Measurements from ENCODE around the gene DSG3. TPM values are rescaled to one million over a fixed set of nuclear protein-coding genes. Genes with fewer than 3 reads are reported as not detected.

The DSG3 gene
- total and polyA plus RNA-seq, 10 of the 15 experiments (the other 5 are each of a cell fraction or from before 2014, with no cell fraction given): 0.01 to 0.36 (median 0.30) TPM

DNA sequence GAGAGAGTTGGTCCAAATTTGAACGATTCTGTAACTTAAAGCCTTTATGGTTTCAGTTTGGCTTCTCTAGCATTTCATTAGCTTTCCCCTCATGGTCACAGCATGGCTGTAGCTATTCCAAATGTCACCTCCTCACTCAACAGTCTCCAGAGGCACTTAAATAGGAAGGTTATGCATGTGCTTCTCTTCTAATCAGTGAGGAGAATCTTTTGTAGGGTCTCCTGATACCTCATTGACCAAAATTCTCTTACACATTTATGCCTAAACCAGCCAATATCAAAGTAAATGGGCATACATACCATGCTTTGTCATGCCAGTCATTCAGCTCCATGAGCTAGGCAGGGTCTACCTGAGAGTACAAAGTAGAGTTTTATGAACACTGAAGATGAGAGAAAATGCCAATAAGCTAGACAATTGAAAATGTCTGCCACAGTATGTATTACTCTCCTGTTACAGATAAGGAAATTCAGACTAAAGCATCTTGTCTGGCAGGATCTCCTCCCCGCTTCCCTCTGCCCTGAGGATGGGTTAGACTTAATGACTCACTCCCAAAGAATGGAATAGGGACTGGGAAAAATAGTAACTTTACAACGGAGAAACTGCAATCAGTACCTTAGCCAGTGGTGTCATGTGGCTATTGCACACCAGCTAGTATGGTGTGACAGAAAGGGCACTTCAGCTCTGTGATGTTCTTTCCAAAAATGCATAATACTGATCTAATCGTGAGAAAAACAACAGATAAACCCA, 65.8 kb downstream of the DSG3 start:
- peaks cover 13% of the 10 kb centered on the region for H3K4me1 ChIP-seq (ENCODE audit: control insufficient read depth, insufficient read depth, low read length)
- intact Hi-C loops (cut with micrococcal nuclease; ENCODE audit: unreplicated experiment): no loop called here
- no TSS peak for BruUV-seq (replicated peaks)
- ATAC-seq: no peak
- no peaks in the 10 kb centered on the region for H4K20me1 ChIP-seq (ENCODE audit: control insufficient read depth, insufficient read depth)
- H3K27me3 ChIP-seq (replicated peaks in 1 of 2; ENCODE audit: control insufficient read depth in 2 of 2, insufficient read depth in 2 of 2, low read length in 1 of 2): no peaks in the 10 kb centered on the region
- WGBS (ENCODE audit: insufficient coverage, insufficient replicate concordance, low lambda C conversion rate, missing lambda C conversion rate): 33% methylated on average over 4 of the region's 4 CpGs
- no peak for FAIRE-seq
- CTCF ChIA-PET: interaction anchor here (1.3 to 3.0 kb wide), 5 partner anchors 11 to 209 kb away, joined by 3 to 12 read pairs (median 3); no protein-coding TSS in a partner anchor
- SMC1A ChIA-PET (ENCODE audit: uncharacterized antibody, unreplicated experiment): interaction anchor here (0.7 to 2.4 kb wide), 5 partner anchors 13 to 211 kb away, joined by 3 to 9 read pairs (median 4); no protein-coding TSS in a partner anchor
- in situ Hi-C loops (cut with MboI): no loop called here
- TF ChIP-seq CHD2 (IDR thresholded peaks at IDR 0.05; ENCODE audit: borderline replicate concordance, low read depth, low read length): no peak
- TF ChIP-seq SMAD5 (IDR thresholded peaks at IDR 0.05; ENCODE audit: low read depth): no peak
- TF ChIP-seq BMI1 (IDR thresholded peaks at IDR 0.05; ENCODE audit: borderline replicate concordance): no peak
- TF ChIP-seq MYC (IDR thresholded peaks at IDR 0.05; ENCODE audit: insufficient read depth, insufficient read length, insufficient replicate concordance, low read length, severe bottlenecking): no peak
- no peak for TF ChIP-seq SUPT20H (IDR thresholded peaks at IDR 0.05; ENCODE audit: borderline replicate concordance, control insufficient read depth, low read depth, low read length)
- no peak for TF ChIP-seq MYB (IDR thresholded peaks at IDR 0.05; ENCODE audit: borderline replicate concordance, low read depth, low read length)
- no peak for TF ChIP-seq EGR1 (IDR thresholded peaks at IDR 0.05; ENCODE audit: borderline replicate concordance in 1 of 2, low read depth in 2 of 2, low read length in 2 of 2)
- no peak for TF ChIP-seq POLR2AphosphoS2 (IDR thresholded peaks at IDR 0.05; ENCODE audit: low read depth, low read length)
- no peak for TF ChIP-seq YY1 (IDR thresholded peaks at IDR 0.05; ENCODE audit: low read depth, low read length)
- TF ChIP-seq CBX3 (IDR thresholded peaks at IDR 0.05; ENCODE audit: borderline replicate concordance, low read depth): no peak
- no peak for TF ChIP-seq MEF2B (IDR thresholded peaks at IDR 0.05; ENCODE audit: partially characterized antibody, poor library complexity, severe bottlenecking)
- TF ChIP-seq, protein P1, sequence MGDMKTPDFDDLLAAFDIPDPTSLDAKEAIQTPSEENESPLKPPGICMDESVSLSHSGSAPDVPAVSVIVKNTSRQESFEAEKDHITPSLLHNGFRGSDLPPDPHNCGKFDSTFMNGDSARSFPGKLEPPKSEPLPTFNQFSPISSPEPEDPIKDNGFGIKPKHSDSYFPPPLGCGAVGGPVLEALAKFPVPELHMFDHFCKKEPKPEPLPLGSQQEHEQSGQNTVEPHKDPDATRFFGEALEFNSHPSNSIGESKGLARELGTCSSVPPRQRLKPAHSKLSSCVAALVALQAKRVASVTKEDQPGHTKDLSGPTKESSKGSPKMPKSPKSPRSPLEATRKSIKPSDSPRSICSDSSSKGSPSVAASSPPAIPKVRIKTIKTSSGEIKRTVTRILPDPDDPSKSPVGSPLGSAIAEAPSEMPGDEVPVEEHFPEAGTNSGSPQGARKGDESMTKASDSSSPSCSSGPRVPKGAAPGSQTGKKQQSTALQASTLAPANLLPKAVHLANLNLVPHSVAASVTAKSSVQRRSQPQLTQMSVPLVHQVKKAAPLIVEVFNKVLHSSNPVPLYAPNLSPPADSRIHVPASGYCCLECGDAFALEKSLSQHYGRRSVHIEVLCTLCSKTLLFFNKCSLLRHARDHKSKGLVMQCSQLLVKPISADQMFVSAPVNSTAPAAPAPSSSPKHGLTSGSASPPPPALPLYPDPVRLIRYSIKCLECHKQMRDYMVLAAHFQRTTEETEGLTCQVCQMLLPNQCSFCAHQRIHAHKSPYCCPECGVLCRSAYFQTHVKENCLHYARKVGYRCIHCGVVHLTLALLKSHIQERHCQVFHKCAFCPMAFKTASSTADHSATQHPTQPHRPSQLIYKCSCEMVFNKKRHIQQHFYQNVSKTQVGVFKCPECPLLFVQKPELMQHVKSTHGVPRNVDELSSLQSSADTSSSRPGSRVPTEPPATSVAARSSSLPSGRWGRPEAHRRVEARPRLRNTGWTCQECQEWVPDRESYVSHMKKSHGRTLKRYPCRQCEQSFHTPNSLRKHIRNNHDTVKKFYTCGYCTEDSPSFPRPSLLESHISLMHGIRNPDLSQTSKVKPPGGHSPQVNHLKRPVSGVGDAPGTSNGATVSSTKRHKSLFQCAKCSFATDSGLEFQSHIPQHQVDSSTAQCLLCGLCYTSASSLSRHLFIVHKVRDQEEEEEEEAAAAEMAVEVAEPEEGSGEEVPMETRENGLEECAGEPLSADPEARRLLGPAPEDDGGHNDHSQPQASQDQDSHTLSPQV (IDR thresholded peaks at IDR 0.05): no peak
- TF ChIP-seq WRNIP1 (IDR thresholded peaks at IDR 0.05; ENCODE audit: borderline replicate concordance, low read depth, low read length): no peak
- TF ChIP-seq, protein P2, sequence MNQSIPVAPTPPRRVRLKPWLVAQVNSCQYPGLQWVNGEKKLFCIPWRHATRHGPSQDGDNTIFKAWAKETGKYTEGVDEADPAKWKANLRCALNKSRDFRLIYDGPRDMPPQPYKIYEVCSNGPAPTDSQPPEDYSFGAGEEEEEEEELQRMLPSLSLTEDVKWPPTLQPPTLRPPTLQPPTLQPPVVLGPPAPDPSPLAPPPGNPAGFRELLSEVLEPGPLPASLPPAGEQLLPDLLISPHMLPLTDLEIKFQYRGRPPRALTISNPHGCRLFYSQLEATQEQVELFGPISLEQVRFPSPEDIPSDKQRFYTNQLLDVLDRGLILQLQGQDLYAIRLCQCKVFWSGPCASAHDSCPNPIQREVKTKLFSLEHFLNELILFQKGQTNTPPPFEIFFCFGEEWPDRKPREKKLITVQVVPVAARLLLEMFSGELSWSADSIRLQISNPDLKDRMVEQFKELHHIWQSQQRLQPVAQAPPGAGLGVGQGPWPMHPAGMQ (IDR thresholded peaks at IDR 0.05; ENCODE audit: borderline replicate concordance): no peak
- RAD21 ChIA-PET (ENCODE audit: unreplicated experiment): interaction anchor here (1.2 to 1.5 kb wide), 3 partner anchors 12 to 89 kb away, joined by 3 to 7 read pairs (median 3); no protein-coding TSS in a partner anchor
- no peaks in the 10 kb centered on the region for H3K36me3 ChIP-seq (ENCODE audit: control insufficient read depth in 2 of 2, insufficient read depth in 2 of 2, low read length in 1 of 2)
- H3K27ac ChIP-seq (ENCODE audit: control insufficient read depth, insufficient read depth): no peak overlapping the region
- H3K4me3 ChIP-seq: no peak overlapping the region
- H3K4me2 ChIP-seq (ENCODE audit: control insufficient read depth, insufficient read depth): no peak overlapping the region
- H3K9ac ChIP-seq (ENCODE audit: control insufficient read depth, insufficient read depth, low read length): no peak overlapping the region
- no peak for DNase-seq (ENCODE audit: low read depth, low spot score)
- H3K79me2 ChIP-seq (ENCODE audit: control insufficient read depth, insufficient read depth, low read length): peaks cover 8% of the 10 kb centered on the region
- no peak overlapping the region for H2AFZ ChIP-seq (ENCODE audit: control insufficient read depth, low read depth, low read length)
- no peaks in the 10 kb centered on the region for H3K9me3 ChIP-seq (replicated peaks; ENCODE audit: control insufficient read depth, insufficient read depth, low read length)
- POLR2A ChIA-PET: no interaction called here

All from GM12878 (cell line).